ENCODE measurements around the gene SETD2. TPM values are rescaled to one million over a fixed set of nuclear protein-coding genes. Genes with fewer than 3 reads are reported as not detected.

Gene SETD2
- total and polyA plus RNA-seq, 4 donors, result 7.6 to 37.6 (median 19.0) TPM

- Histone ChIP-seq H3K9ac (ENCODE audit: low read depth in 1 of 2, low read length in 2 of 2) (no peak overlapping the region), H3K4me1 (ENCODE audit: control insufficient read depth in 4 of 4, insufficient read depth in 4 of 4, low read length in 3 of 4) (peaks cover 0 to 16% (median 3%) of the 10 kb centered on the region in 4 donors), H3K27ac (ENCODE audit: low read depth in 1 of 2, low read length in 2 of 2) (peak overlapping the region; percentile 37 to 64), H3K4me3 (ENCODE audit: low read depth in 1 of 3, low read length in 3 of 3) (no peak overlapping the region), H3K36me3 (ENCODE audit: control insufficient read depth in 4 of 4, insufficient read depth in 3 of 4, low read depth in 1 of 4, low read length in 3 of 4) (no peaks in the 10 kb centered on the region), H3K9me3 (ENCODE audit: control insufficient read depth in 4 of 4, low read length in 3 of 4) (no peaks in the 10 kb centered on the region), H3K27me3 (ENCODE audit: control insufficient read depth in 4 of 4, insufficient read depth in 4 of 4, low read length in 3 of 4) (no peaks in the 10 kb centered on the region)
- WGBS, result 63% methylated on average over 16 of the region's 16 CpGs
- peak; percentile 66 for DNase-seq (ENCODE audit: low spot score)
- TF ChIP-seq SP1 (IDR thresholded peaks at IDR 0.05) (peak; percentile 22), CTCF (IDR thresholded peaks at IDR 0.05; ENCODE audit: low read depth, low read length, missing input control) (no peak), RAD21 (IDR thresholded peaks at IDR 0.05) (no peak)
These were observed 176.0 kb downstream of the SETD2 start for GRCh38 chr3:46987743-46988401.

- peak overlapping the region; percentile 2 to 3 for H3K27ac ChIP-seq (ENCODE audit: low read depth in 1 of 2, low read length in 2 of 2)
- 76% methylated on average over 9 of the region's 9 CpGs for WGBS
- H3K4me3 ChIP-seq (ENCODE audit: low read depth in 1 of 3, low read length in 3 of 3), result no peak overlapping the region
- H3K36me3 ChIP-seq (ENCODE audit: control insufficient read depth in 4 of 4, insufficient read depth in 3 of 4, low read depth in 1 of 4, low read length in 3 of 4), result no peaks in the 10 kb centered on the region
- H3K4me1 ChIP-seq (ENCODE audit: control insufficient read depth in 4 of 4, insufficient read depth in 4 of 4, low read length in 3 of 4), result peaks cover 0 to 16% (median 3%) of the 10 kb centered on the region in 4 donors
- no peak for DNase-seq (ENCODE audit: low spot score)
- TF ChIP-seq TAF1 (conservative IDR thresholded peaks at IDR 0.05) (no peak), FOXA1 (IDR thresholded peaks at IDR 0.05) (no peak), ATF3 (IDR thresholded peaks at IDR 0.05) (no peak), SP1 (IDR thresholded peaks at IDR 0.05) (no peak), NR2F2 (IDR thresholded peaks at IDR 0.05) (no peak), CTCF (IDR thresholded peaks at IDR 0.05; ENCODE audit: low read depth, low read length, missing input control) (no peak), YY1 (IDR thresholded peaks at IDR 0.05) (no peak), FOXA2 (IDR thresholded peaks at IDR 0.05) (no peak), HNF4G (IDR thresholded peaks at IDR 0.05) (no peak), EGR1 (IDR thresholded peaks at IDR 0.05; ENCODE audit: low read depth in 2 of 2) (no peak), REST (IDR thresholded peaks at IDR 0.05) (no peak), RAD21 (IDR thresholded peaks at IDR 0.05) (no peak), RXRA (IDR thresholded peaks at IDR 0.05) (no peak)
- no peak overlapping the region for H3K9ac ChIP-seq (ENCODE audit: low read depth in 1 of 2, low read length in 2 of 2)
- H3K9me3 ChIP-seq (ENCODE audit: control insufficient read depth in 4 of 4, low read length in 3 of 4), result no peaks in the 10 kb centered on the region
- no peaks in the 10 kb centered on the region for H3K27me3 ChIP-seq (ENCODE audit: control insufficient read depth in 4 of 4, insufficient read depth in 4 of 4, low read length in 3 of 4)
These were observed 176.6 kb downstream of the SETD2 start for GRCh38 chr3:46987319-46987742.
